Mucosa of gallbladder (tissue), 1 donor: ENCODE data around the gene IPCEF1. TPM values are rescaled to one million over a fixed set of nuclear protein-coding genes. Genes with fewer than 3 reads are reported as not detected.
"Not testable (repeated sequence)": the region's sequence is repeated elsewhere in the genome, so short reads cannot be mapped to it uniquely, and the experiment has no call there.

Experiments
- DNase-seq: peaks from one replicate; pipeline ENCODE4 v3.0.0-alpha.2; 2020; ENCODE audit warnings: low spot score
- total RNA-seq: library from RNA; stranded (reverse); gene quantifications from one replicate; pipeline ENCODE4 v1.2.1, GENCODE V29; 2021
- donor health status: DM: no; HTN: no; CAD: no.

The IPCEF1 gene
- total RNA-seq, 1 donor from 2014 or later = 3.3 TPM

DNA sequence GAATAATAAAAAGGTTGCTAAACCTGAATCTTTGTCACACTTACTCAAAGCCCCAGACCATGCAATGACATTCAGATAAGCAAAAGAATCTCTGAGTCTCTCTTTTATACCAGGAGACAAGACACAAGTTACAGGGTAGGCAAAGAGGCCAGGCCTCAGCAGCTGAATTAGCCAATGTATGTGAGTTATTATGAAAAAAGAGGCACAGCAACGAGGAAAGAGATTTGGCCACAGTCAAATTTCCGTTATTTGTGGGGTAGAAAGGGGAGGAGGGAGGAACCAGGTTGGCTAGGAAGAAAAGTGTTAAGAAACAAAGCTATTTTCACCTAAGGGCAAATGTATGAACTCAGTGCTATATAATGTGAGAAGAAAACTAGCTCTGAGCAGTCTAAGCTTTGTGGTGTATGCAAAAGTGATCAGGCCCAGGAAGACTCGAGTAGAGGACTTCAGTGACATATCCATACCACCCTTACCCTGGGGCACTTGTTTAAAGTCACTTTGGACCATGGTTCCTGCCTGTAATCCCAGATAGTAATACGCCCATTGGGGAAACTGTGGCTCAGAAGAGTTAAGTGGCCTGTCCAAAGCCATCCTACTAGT is 19.1 kb downstream of the IPCEF1 start:
- DNase-seq = no peak

GRCh38 chr6:154334147-154334546 is 22.5 kb downstream of the IPCEF1 start:
- DNase-seq = not testable (repeated sequence)

DNA sequence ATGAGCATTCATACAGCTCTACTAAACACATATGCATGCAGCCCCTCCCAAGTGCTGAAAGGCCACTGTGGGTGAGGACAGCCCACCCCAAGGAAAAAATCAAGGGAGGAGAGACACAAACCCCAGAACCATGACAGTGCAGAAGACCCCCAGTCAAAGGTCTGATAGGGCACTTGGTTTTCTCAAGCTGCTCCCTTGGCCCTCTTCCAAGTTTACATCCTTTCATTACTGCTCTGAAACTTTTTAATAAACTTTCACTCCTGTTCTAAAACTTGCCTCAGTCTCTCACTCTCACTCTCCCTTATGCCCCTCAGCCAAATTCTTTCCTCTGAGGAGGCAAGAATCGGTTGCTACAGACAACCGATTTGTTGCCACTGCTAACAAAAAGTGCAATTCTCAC is 24.9 kb downstream of the IPCEF1 start:
- no peak for DNase-seq

DNA sequence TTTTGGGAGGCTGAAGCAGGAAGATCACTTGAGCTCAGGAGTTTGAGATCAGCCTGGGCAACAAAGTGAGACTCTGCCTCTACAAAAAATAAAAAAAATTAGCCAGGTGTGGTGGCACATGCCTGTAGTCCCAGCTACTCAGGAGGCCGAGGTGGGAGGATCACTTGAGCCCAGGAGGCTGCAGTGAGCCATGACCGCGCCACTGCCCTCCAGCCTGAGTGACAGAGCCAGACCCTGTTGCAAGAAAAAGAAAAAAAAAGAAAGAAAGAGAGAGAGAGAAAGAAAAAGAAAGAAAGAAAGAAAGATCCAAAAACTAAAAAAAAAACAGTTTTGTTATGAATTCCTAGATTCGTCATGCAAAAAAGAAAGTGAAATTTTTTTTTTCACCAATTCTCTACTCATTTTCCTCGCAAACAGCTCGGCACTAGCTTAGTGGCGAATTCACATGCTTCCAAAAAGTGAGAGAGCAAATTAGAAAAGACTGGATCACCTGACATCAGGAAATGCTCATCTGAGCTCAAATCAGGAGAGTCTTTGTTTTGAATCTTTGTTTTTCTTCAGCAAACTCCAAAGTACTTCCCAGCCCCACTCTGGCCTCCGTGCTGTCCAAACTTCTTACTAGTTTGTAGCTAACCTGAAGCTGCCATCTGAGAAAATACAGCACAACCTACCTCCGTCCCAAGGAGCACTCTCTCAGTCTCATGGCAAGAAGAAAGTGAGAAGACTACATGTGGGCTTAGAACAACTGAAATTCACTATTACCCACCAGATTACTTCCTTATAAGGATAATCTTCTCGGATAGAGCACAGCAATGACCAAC is 27.0 kb downstream of the IPCEF1 start:
- no peak for DNase-seq

DNA sequence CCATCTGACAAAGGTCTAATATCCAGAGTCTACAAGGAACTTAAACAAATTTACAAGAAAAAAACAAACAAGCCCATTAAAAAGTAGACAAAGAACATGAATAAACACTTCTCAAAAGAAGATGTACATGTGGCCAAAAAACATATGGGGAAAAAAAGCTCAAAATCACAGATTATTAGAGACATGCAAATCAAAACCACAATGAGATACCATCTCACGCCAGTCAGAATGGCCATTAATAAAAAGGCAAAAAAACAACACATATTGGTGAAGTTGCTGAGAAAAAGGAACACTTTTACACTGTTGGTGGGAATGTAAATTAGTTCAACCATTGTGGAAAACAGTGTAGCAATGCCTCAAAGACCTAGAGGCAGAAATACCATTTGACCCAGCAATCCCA is 29.3 kb downstream of the IPCEF1 start:
- DNase-seq = not testable (repeated sequence)

- DNase-seq = no peak
These were observed 31.5 kb downstream of the IPCEF1 start for GRCh38 chr6:154325142-154325541.

DNA sequence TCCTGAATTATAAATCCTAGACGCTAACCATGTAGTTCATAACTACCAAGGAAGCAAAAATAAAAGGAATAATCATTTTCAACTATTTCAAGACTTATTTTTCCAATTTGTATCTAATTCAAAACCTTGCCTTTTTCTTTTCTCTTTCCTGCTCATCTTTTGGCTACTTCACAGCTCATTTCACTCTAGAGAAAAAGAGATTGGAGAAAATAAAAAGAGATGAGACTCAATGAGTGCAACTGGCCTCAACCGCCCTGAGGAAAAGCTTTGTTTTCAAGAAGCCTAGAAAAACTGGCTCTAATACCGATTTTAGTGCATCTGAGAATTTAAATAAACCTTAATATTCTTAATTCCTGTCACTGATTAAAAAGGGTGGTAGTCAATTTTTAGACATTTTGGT is 36.4 kb downstream of the IPCEF1 start:
- DNase-seq = no peak

DNA sequence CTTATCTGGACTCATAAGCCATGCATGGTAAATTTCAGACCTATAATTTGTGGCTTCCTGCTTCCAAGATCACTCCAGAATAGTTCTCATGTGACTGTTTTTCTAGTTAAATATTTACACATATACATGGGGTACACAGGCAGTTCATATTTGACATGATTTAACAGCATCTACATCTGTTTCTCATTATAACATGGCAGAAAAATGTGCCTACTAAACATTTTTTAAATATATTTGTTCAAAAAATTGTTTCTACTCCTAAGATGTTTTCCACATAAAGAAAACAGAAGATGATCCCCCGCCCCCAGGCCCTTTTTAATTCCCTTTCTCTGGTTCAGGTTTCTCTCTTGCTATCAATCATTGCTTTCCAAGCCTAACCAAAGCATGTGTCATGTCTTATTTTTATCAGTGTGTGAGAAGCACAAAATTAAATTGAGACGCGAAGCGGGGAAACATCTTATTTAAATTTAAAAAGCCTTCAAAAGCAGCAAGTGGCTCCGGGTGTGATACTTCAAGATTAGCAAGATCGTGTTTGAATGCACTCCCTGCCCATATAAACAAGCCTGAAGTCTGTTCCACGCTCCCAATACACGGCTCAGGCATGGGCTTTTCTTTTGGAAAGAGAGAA is 37.3 kb downstream of the IPCEF1 start:
- DNase-seq = no peak

DNA sequence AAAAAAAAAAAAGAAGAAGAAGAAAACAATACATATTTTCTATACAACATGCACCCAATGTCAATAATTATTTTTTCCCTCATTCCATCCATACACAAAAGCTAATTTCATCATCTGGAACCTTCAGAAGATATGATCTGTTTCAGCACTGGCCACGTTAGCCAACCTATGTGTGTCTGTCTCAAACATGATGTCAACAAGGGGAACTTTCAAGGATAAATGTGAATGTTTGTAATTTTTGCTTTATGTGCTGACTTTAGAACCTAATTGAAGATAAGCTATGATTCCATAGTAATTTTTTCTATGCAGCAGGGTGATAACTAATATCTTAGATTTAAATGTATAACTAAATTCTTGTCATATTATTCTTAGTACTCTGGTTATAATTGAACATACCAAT is 37.9 kb downstream of the IPCEF1 start:
- DNase-seq = no peak

DNA sequence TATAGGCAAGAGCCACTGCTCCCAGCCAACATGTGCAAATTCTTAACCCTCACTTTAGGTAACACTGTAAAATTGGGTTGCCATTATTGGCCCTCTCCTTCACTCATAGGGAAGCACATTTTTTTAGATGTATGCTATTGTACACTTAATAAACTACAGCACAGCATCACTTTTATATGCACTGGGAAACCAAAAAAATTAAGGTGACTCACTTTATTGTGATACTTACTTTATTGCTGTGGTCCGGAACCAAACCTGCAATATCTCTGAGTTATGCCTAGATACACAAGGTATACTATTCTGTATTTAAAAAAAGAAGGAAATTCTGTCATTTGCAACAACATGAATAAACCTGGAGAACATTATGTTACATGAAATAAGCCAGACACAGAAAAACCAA is 40.5 kb downstream of the IPCEF1 start:
- DNase-seq = no peak

- no peak for DNase-seq
These were observed 42.5 kb downstream of the IPCEF1 start for GRCh38 chr6:154314084-154314483.

DNA sequence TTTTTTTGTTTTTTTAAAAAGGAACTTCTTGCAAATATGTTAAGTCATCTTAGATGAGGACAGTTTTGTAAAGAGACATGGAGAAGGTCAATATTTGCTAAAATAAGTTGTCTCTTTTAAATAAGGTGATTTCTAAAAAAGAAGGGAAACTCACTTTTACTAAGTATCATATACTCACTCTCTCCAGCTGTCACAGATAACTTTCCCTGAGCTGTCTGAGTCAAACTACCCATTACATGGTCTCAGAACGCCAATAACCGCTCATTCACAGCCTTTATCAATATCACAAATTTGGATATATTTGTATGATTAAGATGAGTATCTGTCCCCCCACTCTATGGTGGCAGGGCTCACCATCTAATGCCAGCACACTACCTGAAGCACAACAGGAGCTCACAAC is 47.6 kb downstream of the IPCEF1 start:
- DNase-seq = no peak

DNA sequence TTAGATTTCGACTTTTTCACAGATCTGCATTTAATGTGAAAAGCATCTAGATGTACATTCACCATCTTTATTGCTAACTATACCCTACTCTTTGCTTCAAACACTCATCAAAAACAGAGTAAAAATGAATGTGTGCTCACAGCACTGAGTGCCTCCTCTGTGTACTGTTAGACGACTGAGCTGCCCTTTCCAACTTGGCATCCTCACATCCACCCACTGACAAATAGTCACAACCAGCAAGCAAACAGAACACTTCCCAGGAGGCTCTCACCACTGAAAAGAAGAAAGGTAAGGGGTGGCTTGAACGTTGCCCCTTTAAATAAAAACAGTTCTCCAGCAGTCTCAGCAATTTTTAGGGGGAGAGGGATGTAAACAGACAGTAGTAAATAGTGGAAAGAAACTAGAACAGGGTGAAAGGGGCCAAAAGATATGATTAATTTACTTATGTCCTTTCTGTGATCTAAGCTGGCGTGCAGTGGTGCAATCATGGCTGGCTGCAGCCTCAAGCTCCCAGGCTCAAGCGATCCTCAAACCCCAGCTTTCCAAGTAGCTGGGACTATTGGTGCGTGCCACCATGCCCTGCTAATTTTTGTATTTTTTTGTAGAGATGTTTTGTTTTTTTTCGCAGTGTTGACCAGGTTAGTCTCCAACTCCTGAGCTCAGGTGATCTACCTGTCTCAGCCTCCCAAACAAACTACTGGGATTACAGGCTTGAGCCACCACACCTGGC is 48.7 kb downstream of the IPCEF1 start:
- DNase-seq = no peak

DNA sequence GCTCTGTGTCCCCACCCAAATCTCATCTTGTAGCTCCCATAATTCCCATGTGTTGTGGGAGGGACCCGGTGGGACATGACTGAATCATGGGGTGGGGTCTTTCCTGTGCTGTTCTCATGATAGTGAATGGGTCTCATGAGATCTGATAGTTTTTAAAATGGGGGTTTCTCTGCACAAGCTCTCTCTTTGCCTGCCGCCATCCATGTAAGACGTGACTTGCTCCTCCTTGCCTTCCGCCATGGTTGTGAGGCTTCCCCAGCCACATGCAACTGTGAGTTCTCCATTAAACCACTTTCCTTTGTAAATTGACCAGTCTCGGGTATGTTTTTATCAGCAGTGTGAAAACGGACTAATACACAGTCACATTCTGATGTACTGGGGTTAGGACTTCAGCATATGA is 49.5 kb downstream of the IPCEF1 start:
- DNase-seq = not testable (repeated sequence)

DNA sequence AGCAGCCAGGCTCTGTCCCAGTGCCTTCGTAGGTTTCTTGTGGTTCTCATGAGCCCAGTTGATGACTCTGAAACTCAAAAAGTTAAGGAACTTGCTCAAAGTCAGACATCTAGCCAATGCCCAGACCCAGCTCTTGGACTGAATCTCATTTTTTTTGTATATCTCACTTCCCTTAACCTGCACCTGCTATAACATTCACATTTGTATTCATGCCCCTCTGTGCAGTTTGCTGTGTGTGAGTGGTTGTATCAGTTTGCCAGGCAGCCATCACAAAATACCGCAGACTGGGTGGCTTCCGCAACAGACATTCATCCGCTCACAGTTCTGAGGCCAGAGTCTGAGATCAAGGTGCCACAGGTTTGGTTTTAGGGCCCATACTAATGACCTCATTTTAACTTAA is 49.9 kb downstream of the IPCEF1 start:
- no peak for DNase-seq

DNA sequence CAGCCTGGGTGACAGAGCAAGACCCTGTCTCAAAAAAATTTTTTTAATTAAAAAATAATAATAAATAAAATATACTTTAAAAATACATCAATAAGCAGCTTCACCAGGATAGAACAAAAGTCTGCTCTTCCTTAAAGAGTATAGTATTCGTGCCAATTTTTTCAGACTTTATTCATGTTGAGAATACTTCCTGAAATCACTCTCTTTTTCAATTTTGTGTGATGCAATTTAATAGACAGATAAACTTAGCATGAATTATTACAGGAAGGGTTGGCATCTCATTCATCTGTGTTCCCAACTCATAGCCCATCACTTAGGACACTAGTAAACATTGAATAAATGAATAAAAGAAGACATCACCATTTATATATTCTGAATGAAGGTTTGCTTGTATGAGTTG is 52.4 kb downstream of the IPCEF1 start:
- DNase-seq = no peak

DNA sequence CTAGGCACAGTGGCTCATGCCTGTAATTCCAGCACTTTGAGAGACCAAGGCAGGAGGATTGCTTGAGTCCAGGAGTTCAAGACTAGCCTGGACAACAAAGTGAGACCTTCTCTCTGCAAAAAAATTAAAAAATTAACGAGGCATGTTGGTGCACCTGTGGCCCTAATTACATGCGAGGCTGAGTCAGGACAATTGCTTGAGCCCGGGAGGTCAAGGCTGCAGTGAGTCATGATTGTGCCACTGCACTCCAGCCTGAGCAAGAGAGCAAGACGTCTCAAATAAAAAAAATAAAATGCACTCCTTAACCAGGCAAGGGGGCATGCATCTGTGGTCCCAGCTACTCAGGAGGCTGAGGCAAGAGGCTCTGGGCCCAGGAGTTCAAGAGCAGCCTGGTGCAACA is 53.0 kb downstream of the IPCEF1 start:
- DNase-seq = not testable (repeated sequence)

- DNase-seq = no peak
These were observed 54.5 kb downstream of the IPCEF1 start for GRCh38 chr6:154301839-154302752.

- no peak for DNase-seq
These were observed 55.4 kb downstream of the IPCEF1 start for GRCh38 chr6:154301086-154301625.

- DNase-seq = no peak
These were observed 58.3 kb downstream of the IPCEF1 start for GRCh38 chr6:154298297-154298696.

GRCh38 chr6:154297721-154298120 is 58.9 kb downstream of the IPCEF1 start:
- DNase-seq = no peak
